Mucosa of descending colon (tissue), 3 donors: ENCODE results near the gene CUL3. TPM values are rescaled to one million over a fixed set of nuclear protein-coding genes. Genes with fewer than 3 reads are reported as not detected.

Source experiments
- ATAC-seq: fragments of 200-7000 bp; cut with Tn5 transposase; one replicate; pipeline ENCODE4 v1.9.1; 2020; ENCODE audit warnings: mild to moderate bottlenecking, moderate library complexity
- DNase-seq, 3 donors: peaks; one replicate each; pipeline ENCODE4 v3.0.0-alpha.2; 2020
- H3K36me3 ChIP-seq: fragments of 200-600 bp; one replicate; pipeline ENCODE4 v1.8.0; 2021; ENCODE audit warnings: low read depth, mild to moderate bottlenecking
- H3K4me1 ChIP-seq: fragments of 200-600 bp; one replicate; pipeline ENCODE4 v1.8.0; 2021; ENCODE audit warnings: low read depth, mild to moderate bottlenecking
- H3K4me3 ChIP-seq: fragments of 200-600 bp; one replicate; pipeline ENCODE4 v1.8.0; 2021; ENCODE audit warnings: mild to moderate bottlenecking
- H3K9me3 ChIP-seq: fragments of 200-600 bp; one replicate; pipeline ENCODE4 v1.8.0; 2021; ENCODE audit warnings: mild to moderate bottlenecking
- CTCF ChIP-seq: fragments of 200-600 bp; IDR thresholded peaks from one replicate; pipeline ENCODE4 v1.8.0; 2022; ENCODE audit warnings: antibody characterized with exemption, mild to moderate bottlenecking
- intact Hi-C, 2 donors: fragments of 100-400 bp; cut with DNase I in 1 of 2; cut with micrococcal nuclease in 1 of 2; formaldehyde crosslinking; loops; one replicate each; pipeline versions ENCODE4 v1.11.0 to v1.11.1; 2022; cut with DNase I, micrococcal nuclease
- total RNA-seq, 3 donors: library from RNA; stranded (reverse); fragmentation: NEBNext Ultra II Directional in 2 of 3; extraction: Animal tissue kit (Norgen Biotek cat#: 25700) in 2 of 3; gene quantifications; one replicate each; pipeline versions ENCODE4 v1.2.1 to v1.2.4, GENCODE V29; 2021 to 2023
- donor health status: DM: no; HTN: no; CAD: no; lungs with moderate emphysema.
- donor health status: DM: no; HTN: no; CAD: no.
- donor health status: DM: no; HTN: yes; CAD: no.

CUL3 gene
- total RNA-seq, 3 donors from 2014 or later = 77.3 to 83.5 (median 79.0) TPM

GRCh38 chr2:224560549-224560948 lies 24.6 kb downstream of the CUL3 start:
- ATAC-seq (no peak), DNase-seq (no peak)
- intact Hi-C loops = no loop called here
- H3K4me3 ChIP-seq = no peak overlapping the region
- no peaks in the 10 kb centered on the region for H3K4me1 ChIP-seq
- H3K36me3 ChIP-seq = no peaks in the 10 kb centered on the region
- H3K9me3 ChIP-seq = no peaks in the 10 kb centered on the region
- no peak for TF ChIP-seq CTCF

GRCh38 chr2:224557610-224558009 lies 27.6 kb downstream of the CUL3 start:
- H3K9me3 ChIP-seq = no peaks in the 10 kb centered on the region
- DNase-seq (no peak), ATAC-seq (no peak)
- no peak for TF ChIP-seq CTCF
- H3K4me1 ChIP-seq = no peaks in the 10 kb centered on the region
- intact Hi-C loops = no loop called here
- H3K36me3 ChIP-seq = no peaks in the 10 kb centered on the region
- no peak overlapping the region for H3K4me3 ChIP-seq

- no peaks in the 10 kb centered on the region for H3K36me3 ChIP-seq
- no peaks in the 10 kb centered on the region for H3K4me1 ChIP-seq
- no peak for TF ChIP-seq CTCF
- no peak overlapping the region for H3K4me3 ChIP-seq
- intact Hi-C loops = no loop called here
- DNase-seq (no peak), ATAC-seq (no peak)
- no peaks in the 10 kb centered on the region for H3K9me3 ChIP-seq
Measured at GRCh38 chr2:224556381-224556780, 28.8 kb downstream of the CUL3 start.

- intact Hi-C loops = no loop called here
- Histone ChIP-seq H3K4me3 (no peak overlapping the region), H3K4me1 (no peaks in the 10 kb centered on the region), H3K36me3 (no peaks in the 10 kb centered on the region), H3K9me3 (no peaks in the 10 kb centered on the region)
- no peak for TF ChIP-seq CTCF
- ATAC-seq (no peak), DNase-seq (no peak)
Measured at GRCh38 chr2:224555823-224556366, 29.3 kb downstream of the CUL3 start.

- TF ChIP-seq CTCF = no peak
- no peak for ATAC-seq
- intact Hi-C loops = no loop called here
- H3K36me3 ChIP-seq = no peaks in the 10 kb centered on the region
- no peak for DNase-seq
- no peak overlapping the region for H3K4me3 ChIP-seq
- H3K4me1 ChIP-seq = no peaks in the 10 kb centered on the region
- no peaks in the 10 kb centered on the region for H3K9me3 ChIP-seq
Measured at GRCh38 chr2:224552771-224553170, 32.4 kb downstream of the CUL3 start.

- ATAC-seq (no peak), DNase-seq (no peak)
- TF ChIP-seq CTCF = no peak
- no peak overlapping the region for H3K4me3 ChIP-seq
- no peaks in the 10 kb centered on the region for H3K4me1 ChIP-seq
- H3K9me3 ChIP-seq = no peaks in the 10 kb centered on the region
- no peaks in the 10 kb centered on the region for H3K36me3 ChIP-seq
- intact Hi-C loops = no loop called here
Measured at GRCh38 chr2:224551693-224552092, 33.5 kb downstream of the CUL3 start.
